K562 (cell line): Measurements from ENCODE around the gene AGAP1. TPM values are rescaled to one million over a fixed set of nuclear protein-coding genes. Genes with fewer than 3 reads are reported as not detected.

Experiments used
- ATAC-seq: fragments of 200-7000 bp; cut with Tn5 transposase; 3 replicates; pipeline ENCODE4 v1.9.1; 2020; ENCODE audit warnings: moderate library complexity
- BruUV-seq: library from RNA; stranded (reverse); fragments of 400-500 nt; replicated peaks from 2 replicates; lab custom pipeline; 2021; lab: Mats Ljungman, UMichigan
- CTCF ChIA-PET: fragments of 300-600 bp; formaldehyde crosslinking; extraction: SDS; loops from one replicate; lab custom pipeline; 2021; ENCODE audit warnings: low intra/inter-chr PET ratio; lab: Yijun Ruan, JAX
- POLR2A ChIA-PET: fragments of 300-600, 350-650 bp; sonication (Branson Sonifier 250); formaldehyde crosslinking; extraction: SDS; loops from one replicate; lab custom pipeline; 2021; ENCODE audit warnings: antibody characterized with exemption, inconsistent platforms; lab: Yijun Ruan, JAX
- DNase-seq, 4 experiments: peaks; one replicate each; pipeline versions ENCODE4 v3.0.0 to v3.0.0-alpha.2; 2011 to 2018; ENCODE audit warnings: low spot score in 3 of 4, mixed read lengths in 3 of 4; ENCODE audit errors: extremely low read depth in 1 of 4
- FAIRE-seq: peaks from 2 replicates; lab custom pipeline; 2011; peaks lifted over from hg19 to GRCh38; lab: Jason Lieb, UNC
- H2AFZ ChIP-seq: 2 replicates; pipeline ENCODE4 v1.6.0; 2011; ENCODE audit warnings: low read depth, low read length, control low read depth, inconsistent platforms
- H3K27ac ChIP-seq: fragments of 200-600 bp; 3 replicates; pipeline ENCODE4 v1.8.0; 2011; ENCODE audit warnings: low read depth, mild to moderate bottlenecking, control low read depth, inconsistent platforms, low read length, moderate library complexity, mixed read lengths; ENCODE audit errors: extremely low read depth
- H3K27me3 ChIP-seq, 2 experiments: fragments of 300-600 bp in 1 of 2; 2 replicates in 1 of 2; 3 replicates in 1 of 2; pipeline versions ENCODE4 v1.6.0 to v1.8.0; 2011; ENCODE audit warnings: inconsistent platforms in 2 of 2, low read length in 2 of 2, mild to moderate bottlenecking in 1 of 2, mixed read lengths in 1 of 2, moderate library complexity in 1 of 2; ENCODE audit not compliant: control insufficient read depth in 2 of 2, insufficient read depth in 2 of 2
- H3K36me3 ChIP-seq: fragments of 300-600 bp; 3 replicates; pipeline ENCODE4 v1.8.0; 2011; ENCODE audit warnings: mild to moderate bottlenecking, low read length, inconsistent platforms; ENCODE audit not compliant: control insufficient read depth, insufficient read depth
- H3K4me1 ChIP-seq, 2 experiments: fragments of 200-600 bp in 1 of 2; replicated peaks in 1 of 2; 2 replicates in 1 of 2; 3 replicates in 1 of 2; pipeline versions ENCODE4 v1.5.1 to v1.8.0; 2011; ENCODE audit warnings: inconsistent platforms in 2 of 2, low read length in 2 of 2, mild to moderate bottlenecking in 1 of 2, mixed read lengths in 1 of 2, moderate library complexity in 1 of 2; ENCODE audit not compliant: control insufficient read depth in 2 of 2, insufficient read depth in 2 of 2
- H3K4me2 ChIP-seq: 2 replicates; pipeline ENCODE4 v1.6.1; 2011; ENCODE audit warnings: low read length, control low read depth, inconsistent platforms, mixed read lengths; ENCODE audit not compliant: insufficient read depth
- H3K4me3 ChIP-seq: fragments of 200-600 bp; sonication (generic), shearing (Covaris generic); 2 replicates; pipeline ENCODE4 v1.5.1; 2016; ENCODE audit warnings: control low read depth, inconsistent platforms
- H3K79me2 ChIP-seq: fragments of 200-600 bp; 3 replicates; pipeline ENCODE4 v1.8.0; 2011; ENCODE audit warnings: low read length, inconsistent platforms; ENCODE audit not compliant: control insufficient read depth, insufficient read depth
- H3K9ac ChIP-seq, 2 experiments: 2 replicates each; pipeline versions ENCODE4 v1.6.0 to v1.6.1; 2011; ENCODE audit warnings: low read depth in 2 of 2, low read length in 2 of 2, control low read depth in 1 of 2, inconsistent platforms in 1 of 2, mild to moderate bottlenecking in 1 of 2, mixed read lengths in 1 of 2; ENCODE audit not compliant: insufficient read depth in 1 of 2
- H3K9me1 ChIP-seq: one replicate; pipeline ENCODE4 v1.6.0; 2011; ENCODE audit warnings: inconsistent platforms, mild to moderate bottlenecking, low read length, moderate library complexity; ENCODE audit not compliant: control insufficient read depth, insufficient read depth
- H3K9me3 ChIP-seq: replicated peaks from 2 replicates; pipeline ENCODE4 v1.5.1; 2011; ENCODE audit warnings: low read depth, low read length, inconsistent platforms; ENCODE audit not compliant: control insufficient read depth, insufficient read depth
- H4K20me1 ChIP-seq: replicated peaks from 2 replicates; pipeline ENCODE4 v1.6.1; 2011; ENCODE audit warnings: low read length, inconsistent platforms, mixed read lengths; ENCODE audit not compliant: control insufficient read depth, insufficient read depth
- CCAR2 ChIP-seq: fragments of 200-400 bp; formaldehyde crosslinking; IDR thresholded peaks from 2 replicates; pipeline ENCODE4 v1.6.1; 2017; ENCODE audit warnings: mild to moderate bottlenecking, low read depth, low read length
- NR2F6 ChIP-seq: fragments of 450-650 bp; formaldehyde crosslinking; IDR thresholded peaks from 2 replicates; pipeline ENCODE4 v1.4.0; 2020; ENCODE audit warnings: mild to moderate bottlenecking
- RBM22 ChIP-seq: fragments of 200-400 bp; formaldehyde crosslinking; IDR thresholded peaks from 2 replicates; pipeline ENCODE4 v1.6.1; 2018; ENCODE audit warnings: low read length, low read depth; ENCODE audit not compliant: poor library complexity, severe bottlenecking
- TARDBP ChIP-seq: fragments of 450-650 bp; IDR thresholded peaks from 2 replicates; pipeline ENCODE4 v1.6.1; 2016
- ZNF121 ChIP-seq: sonication (generic); formaldehyde crosslinking; conservative IDR thresholded peaks from 2 replicates; pipeline ENCODE4 v1.8.0; 2022; ENCODE audit warnings: missing genetic modification reagents
- ZNF140 ChIP-seq: fragments of 250-450 bp; sonication (Bioruptor Pico); IDR thresholded peaks from 2 replicates; pipeline ENCODE4 v1.8.0; 2021; ENCODE audit warnings: moderate library complexity, mild to moderate bottlenecking, inconsistent platforms
- ZNF143 ChIP-seq: sonication (generic); formaldehyde crosslinking; IDR thresholded peaks from 2 replicates; pipeline ENCODE4 v1.9.0; 2022; ENCODE audit warnings: mild to moderate bottlenecking, missing genetic modification reagents
- ZNF717 ChIP-seq: fragments of 250-450 bp; sonication (Bioruptor Pico); IDR thresholded peaks from 2 replicates; pipeline ENCODE4 v1.5.0; 2021
- WGBS: fragments of 100-300 bp; shearing (Covaris generic); methylation state at CpG from one replicate; pipeline ENCODE4 v1.1.6; 2016; ENCODE audit warnings: low coverage, mixed read lengths; ENCODE audit not compliant: insufficient coverage; ENCODE audit errors: missing lambda C conversion rate; 5-methylcytosine and 5-hydroxymethylcytosine counted together
- in situ Hi-C: fragments of 300-500 bp; cut with MboI; formaldehyde crosslinking; loops from 4 replicates; pipeline ENCODE4 v1.15.0; 2018; ENCODE audit warnings: inconsistent platforms, mixed read lengths
- intact Hi-C: fragments of 100-400 bp; cut with micrococcal nuclease; formaldehyde crosslinking; loops from 2 replicates; pipeline ENCODE4 v1.14.2; 2022
- polyA plus RNA-seq, 8 experiments: library from polyadenylated mRNA; depleted of rRNA in 4 of 8; stranded (reverse) in 5 of 8; unstranded in 3 of 8; fragments of >200 nt; fragmentation: Nextera tagmentation in 2 of 8; fragmentation: Illumina TruSeq in 1 of 8; extraction: Ambion mirVana in 2 of 8; extraction: Trizol in 1 of 8; gene quantifications; 2 replicates each; pipeline versions ENCODE4 v1.2.1 to v1.2.3, GENCODE V29; 2011 to 2014; ENCODE audit warnings: inconsistent platforms in 1 of 8, missing spikeins in 1 of 8
- total RNA-seq, 7 experiments: library from RNA; depleted of rRNA in 6 of 7; stranded (reverse); fragments of >200 nt in 6 of 7; fragmentation: Illumina TruSeq in 2 of 7; extraction: Trizol in 2 of 7; gene quantifications; 2 replicates each; pipeline versions ENCODE4 v1.2.1 to v1.2.3, GENCODE V29; 2011 to 2021; ENCODE audit warnings: low replicate concordance in 1 of 7
- TF ChIP-seq, protein P1 (sequence below), 3 experiments: IDR thresholded peaks in 2 of 3; conservative IDR thresholded peaks in 1 of 3; 2 replicates each; pipeline ENCODE4 v1.5.1; 2011 to 2012; ENCODE audit warnings: low read length in 3 of 3, mild to moderate bottlenecking in 3 of 3, control low read depth in 2 of 3, improper control_type of control experiment in 1 of 3, inconsistent platforms in 1 of 3, low read depth in 1 of 3, mixed read lengths in 1 of 3, moderate library complexity in 1 of 3; ENCODE audit not compliant: insufficient read depth in 2 of 3
- TF ChIP-seq, protein P2 (sequence below): sonication (generic); formaldehyde crosslinking; IDR thresholded peaks from 2 replicates; pipeline ENCODE4 v1.9.0; 2022; ENCODE audit warnings: mild to moderate bottlenecking, missing genetic modification reagents

AGAP1 gene
- total and polyA plus RNA-seq, 9 of the 15 experiments (the other 6 are each of a cell fraction or from before 2014, with no cell fraction given) = 1.3 to 24.0 (median 10.6) TPM

DNA sequence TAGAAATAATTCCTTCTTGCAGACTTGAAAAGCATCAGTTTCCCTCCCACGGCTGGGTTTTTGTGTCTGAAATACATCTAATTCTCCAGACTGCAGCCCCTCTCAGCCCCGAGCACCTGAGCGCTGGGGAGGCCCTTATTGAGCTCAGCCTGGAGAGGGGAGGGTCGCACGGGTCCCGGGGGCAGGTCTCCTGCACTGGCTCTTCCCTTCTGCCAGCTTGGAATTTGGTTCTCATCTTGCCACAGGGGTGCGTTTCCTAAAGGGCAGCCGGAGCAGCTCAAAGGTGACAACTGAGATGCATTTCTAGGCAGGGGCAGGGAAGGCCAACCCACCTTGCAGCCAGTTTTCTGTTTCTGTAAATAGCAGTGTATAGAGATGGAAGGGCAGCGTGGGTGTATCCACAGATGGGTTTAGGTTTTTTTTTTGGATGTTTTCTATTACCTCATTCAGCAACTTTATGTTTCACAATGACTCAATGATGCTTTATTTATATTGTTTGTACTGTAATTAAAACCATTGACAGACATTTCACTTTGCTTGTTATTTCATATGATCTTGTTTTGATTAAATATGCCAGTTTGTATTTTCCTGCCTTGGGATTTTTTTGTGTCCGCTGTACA lies 637.3 kb downstream of the AGAP1 start:
- TF ChIP-seq ZNF140 (CRISPR knock-in tag) (no peak), RBM22 (peak; percentile 22)
- Histone ChIP-seq H2AFZ (no peak overlapping the region), H3K27me3 (no peaks in the 10 kb centered on the region), H3K36me3 (no peaks in the 10 kb centered on the region), H3K4me1 (peaks cover 0 to 4% of the 10 kb centered on the region in 2 experiments; a peak in 1 of 5 replicates), H4K20me1 (no peaks in the 10 kb centered on the region), H3K4me2 (no peak overlapping the region), H3K9ac (no peak overlapping the region), H3K4me3 (no peak overlapping the region), H3K9me3 (no peaks in the 10 kb centered on the region), H3K27ac (no peak overlapping the region), H3K9me1 (no peaks in the 10 kb centered on the region), H3K79me2 (no peaks in the 10 kb centered on the region)
- FAIRE-seq = no peak
- intact Hi-C loops = no loop called here
- in situ Hi-C loops = no loop called here
- no peak for DNase-seq
- ChIA-PET CTCF (no interaction called here), POLR2A (no interaction called here)
- ATAC-seq = no peak
- 54% methylated on average over 5 of the region's 10 CpGs for WGBS
- BruUV-seq = no TSS peak

DNA sequence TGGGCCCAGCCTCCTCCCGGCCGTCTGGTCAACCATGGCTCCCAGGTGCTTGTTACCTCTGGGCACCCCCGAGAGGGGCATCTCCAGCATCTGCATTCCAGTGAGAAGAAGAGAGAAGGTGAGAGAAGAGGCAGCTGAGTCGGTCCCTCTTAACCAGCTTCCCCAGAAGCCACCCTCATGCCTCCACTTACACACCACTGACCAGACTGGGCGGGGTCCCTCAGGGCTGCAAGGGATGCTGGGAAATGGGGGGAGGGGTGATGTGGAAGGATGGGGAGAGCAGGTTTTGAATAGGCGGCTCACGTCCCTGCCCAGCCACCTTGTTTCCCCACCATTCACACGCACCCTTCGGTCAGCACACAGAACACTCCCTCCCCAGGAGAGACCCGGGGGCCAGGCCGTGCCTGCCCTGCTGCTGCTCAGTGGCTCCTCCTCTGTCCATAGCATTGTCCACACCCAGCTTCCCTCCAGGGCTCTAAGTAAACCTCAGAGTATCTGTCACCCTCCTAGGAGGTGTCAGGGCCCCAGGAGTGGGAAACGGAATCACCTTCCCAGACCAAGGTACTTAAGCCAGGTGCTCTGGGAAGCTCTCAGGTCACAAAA lies 639.7 kb downstream of the AGAP1 start:
- FAIRE-seq = no peak

More for the DNA sequence above, 639.7 kb downstream of the AGAP1 start:
- Histone ChIP-seq H3K9ac (no peak overlapping the region; a peak in 1 of 4 replicates), H3K79me2 (no peaks in the 10 kb centered on the region), H3K4me3 (no peak overlapping the region), H3K9me1 (no peaks in the 10 kb centered on the region), H3K9me3 (no peaks in the 10 kb centered on the region), H2AFZ (no peak overlapping the region), H3K27ac (no peak overlapping the region), H3K4me1 (peaks cover 0 to 5% of the 10 kb centered on the region in 2 experiments; a peak in 2 of 5 replicates), H3K27me3 (no peaks in the 10 kb centered on the region), H4K20me1 (no peaks in the 10 kb centered on the region), H3K4me2 (no peak overlapping the region), H3K36me3 (no peaks in the 10 kb centered on the region)
- in situ Hi-C loops (no loop called here), intact Hi-C loops (no loop called here)
- ChIA-PET CTCF (no interaction called here), POLR2A (interaction anchor here (0.6 kb wide), 1 partner anchor 195 kb away, joined by 3 read pairs; no protein-coding TSS in a partner anchor)
- ATAC-seq = peak; percentile 83
- BruUV-seq = no TSS peak
- TF ChIP-seq CCAR2 (no peak), TARDBP (no peak), ZNF143 (CRISPR knock-in tag) (peak; percentile 37; the same call in 1 of the 2 replicates), ZNF717 (no peak), ZNF121 (CRISPR knock-in tag) (no peak), NR2F6 (CRISPR knock-in tag) (no peak)
- TF ChIP-seq, protein P1, sequence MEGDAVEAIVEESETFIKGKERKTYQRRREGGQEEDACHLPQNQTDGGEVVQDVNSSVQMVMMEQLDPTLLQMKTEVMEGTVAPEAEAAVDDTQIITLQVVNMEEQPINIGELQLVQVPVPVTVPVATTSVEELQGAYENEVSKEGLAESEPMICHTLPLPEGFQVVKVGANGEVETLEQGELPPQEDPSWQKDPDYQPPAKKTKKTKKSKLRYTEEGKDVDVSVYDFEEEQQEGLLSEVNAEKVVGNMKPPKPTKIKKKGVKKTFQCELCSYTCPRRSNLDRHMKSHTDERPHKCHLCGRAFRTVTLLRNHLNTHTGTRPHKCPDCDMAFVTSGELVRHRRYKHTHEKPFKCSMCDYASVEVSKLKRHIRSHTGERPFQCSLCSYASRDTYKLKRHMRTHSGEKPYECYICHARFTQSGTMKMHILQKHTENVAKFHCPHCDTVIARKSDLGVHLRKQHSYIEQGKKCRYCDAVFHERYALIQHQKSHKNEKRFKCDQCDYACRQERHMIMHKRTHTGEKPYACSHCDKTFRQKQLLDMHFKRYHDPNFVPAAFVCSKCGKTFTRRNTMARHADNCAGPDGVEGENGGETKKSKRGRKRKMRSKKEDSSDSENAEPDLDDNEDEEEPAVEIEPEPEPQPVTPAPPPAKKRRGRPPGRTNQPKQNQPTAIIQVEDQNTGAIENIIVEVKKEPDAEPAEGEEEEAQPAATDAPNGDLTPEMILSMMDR (IDR thresholded peaks at IDR 0.05 in 2 of 3, conservative IDR thresholded peaks at IDR 0.05 in 1 of 3; ENCODE audit: insufficient read depth in 2 of 3, low read depth in 1 of 3, low read length in 3 of 3) = peak; percentile 9 to 32 (median 12); a peak in 1 of 6 replicates
- TF ChIP-seq, protein P2, sequence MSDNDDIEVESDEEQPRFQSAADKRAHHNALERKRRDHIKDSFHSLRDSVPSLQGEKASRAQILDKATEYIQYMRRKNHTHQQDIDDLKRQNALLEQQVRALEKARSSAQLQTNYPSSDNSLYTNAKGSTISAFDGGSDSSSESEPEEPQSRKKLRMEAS (CRISPR knock-in tag) = no peak
- DNase-seq = peak in 3 of 4 experiments; percentile 11 to 12 (median 11)
- 51% methylated on average over 6 of the region's 12 CpGs for WGBS
